NCI-H82 (cell line): ENCODE results near the gene HIGD2B.
"Not testable (repeated sequence)": the region's sequence is repeated elsewhere in the genome, so short reads cannot be mapped to it uniquely, and the experiment has no call there.

Experiments
- DNase-seq: peaks from one replicate; lab custom pipeline; 2025; lab: John Stamatoyannopoulos, UW

HIGD2B gene

DNA sequence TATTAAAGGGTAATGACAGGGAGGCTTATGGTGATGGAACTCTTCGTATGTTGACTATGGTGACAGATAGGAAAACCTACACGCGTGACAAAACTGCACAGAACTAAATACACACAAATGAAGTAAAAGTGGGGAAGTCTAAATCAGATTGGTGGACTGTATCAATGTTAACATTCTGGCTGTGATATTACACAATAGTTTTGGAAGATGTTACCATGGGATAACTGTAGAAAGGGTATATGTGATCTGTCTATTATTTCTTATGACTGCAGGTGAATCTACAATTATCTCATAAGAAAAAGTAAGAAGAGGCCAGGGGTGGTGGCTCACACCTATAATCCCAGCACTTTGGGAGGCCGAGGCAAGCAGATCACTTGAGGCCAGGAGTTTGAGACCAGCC lies 9.1 kb downstream of the HIGD2B start:
- DNase-seq, result no peak

DNA sequence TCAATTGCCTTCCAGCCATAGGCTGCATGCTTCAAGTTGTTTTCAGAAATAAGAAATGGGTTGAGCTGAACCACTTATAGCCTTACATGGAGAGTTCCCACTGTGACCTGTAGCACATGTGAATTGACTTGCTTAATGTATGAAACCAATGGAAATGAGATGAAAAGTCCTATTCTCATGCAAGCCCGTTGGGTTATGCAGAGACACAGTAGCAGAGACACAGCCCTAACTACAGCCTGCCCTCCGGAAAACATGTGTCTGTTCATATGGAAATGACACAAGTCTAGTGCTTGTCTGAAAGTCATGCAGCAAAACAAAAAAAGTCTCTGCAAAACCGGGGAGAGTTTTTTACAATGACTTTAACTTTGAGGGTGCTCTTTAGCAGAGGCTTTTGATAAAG lies 14.5 kb downstream of the HIGD2B start:
- DNase-seq, result no peak

- DNase-seq, result not testable (repeated sequence)
Measured at GRCh38 chr15:72670656-72671352, 15.2 kb downstream of the HIGD2B start.

- DNase-seq, result not testable (repeated sequence)
Measured at GRCh38 chr15:72669803-72670202, 16.2 kb downstream of the HIGD2B start.

- DNase-seq, result not testable (repeated sequence)
Measured at GRCh38 chr15:72665706-72666105, 20.3 kb downstream of the HIGD2B start.

DNA sequence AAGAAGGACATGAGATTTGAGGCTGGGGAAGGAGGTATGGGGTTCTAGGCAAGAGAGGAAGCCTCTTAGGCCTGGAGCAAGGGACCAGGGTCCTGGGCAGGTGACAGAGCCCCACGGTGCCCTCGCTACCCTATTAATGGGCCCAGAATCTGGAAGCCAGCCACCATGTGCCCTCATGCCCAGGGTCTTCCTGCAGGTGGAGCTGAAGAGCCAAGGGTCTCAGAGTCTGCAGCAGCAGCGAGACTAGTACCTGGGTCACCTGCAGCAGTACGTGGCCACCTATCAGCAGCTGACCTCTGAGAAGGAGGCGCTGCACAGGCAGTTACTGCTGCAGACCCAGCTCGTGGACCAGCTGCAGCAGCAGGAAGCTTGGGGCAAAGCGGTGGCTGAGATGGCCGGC lies 22.1 kb downstream of the HIGD2B start:
- not testable (repeated sequence) for DNase-seq

DNA sequence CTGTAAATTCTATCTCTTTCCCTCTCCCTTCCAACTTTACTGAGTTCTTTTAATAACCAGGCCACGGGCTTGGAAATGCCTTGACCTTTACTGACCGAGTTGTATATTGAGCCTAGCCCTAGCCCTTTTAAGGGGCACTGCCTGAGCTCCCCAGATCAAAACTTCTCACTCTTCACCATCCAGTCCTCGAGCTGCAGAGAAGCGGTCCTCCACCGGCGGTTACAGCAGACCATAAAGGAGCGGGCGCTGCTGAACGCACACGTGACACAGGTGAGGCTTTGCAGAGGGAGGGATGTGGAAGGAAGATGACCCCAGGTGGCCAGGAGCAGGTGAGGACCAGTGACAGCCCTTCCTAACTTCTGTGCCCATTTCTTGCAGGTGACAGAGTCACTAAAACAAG lies 24.9 kb downstream of the HIGD2B start:
- DNase-seq, result not testable (repeated sequence)

GRCh38 chr15:72656014-72656413 lies 30.0 kb downstream of the HIGD2B start:
- DNase-seq, result not testable (repeated sequence)

GRCh38 chr15:72654397-72654796 lies 31.6 kb downstream of the HIGD2B start, which contains the start of gene GOLGA6B:
Gene GOLGA6B, plus strand, starts transcription at chr15:72654697. Its CDS starts 41 bp downstream, at chr15:72654738.
- DNase-seq, result not testable (repeated sequence)

- DNase-seq, result not testable (repeated sequence)
Measured at GRCh38 chr15:72648631-72649253, 37.2 kb downstream of the HIGD2B start.

- DNase-seq, result not testable (repeated sequence)
Measured at GRCh38 chr15:72642271-72642670, 43.7 kb downstream of the HIGD2B start.

DNA sequence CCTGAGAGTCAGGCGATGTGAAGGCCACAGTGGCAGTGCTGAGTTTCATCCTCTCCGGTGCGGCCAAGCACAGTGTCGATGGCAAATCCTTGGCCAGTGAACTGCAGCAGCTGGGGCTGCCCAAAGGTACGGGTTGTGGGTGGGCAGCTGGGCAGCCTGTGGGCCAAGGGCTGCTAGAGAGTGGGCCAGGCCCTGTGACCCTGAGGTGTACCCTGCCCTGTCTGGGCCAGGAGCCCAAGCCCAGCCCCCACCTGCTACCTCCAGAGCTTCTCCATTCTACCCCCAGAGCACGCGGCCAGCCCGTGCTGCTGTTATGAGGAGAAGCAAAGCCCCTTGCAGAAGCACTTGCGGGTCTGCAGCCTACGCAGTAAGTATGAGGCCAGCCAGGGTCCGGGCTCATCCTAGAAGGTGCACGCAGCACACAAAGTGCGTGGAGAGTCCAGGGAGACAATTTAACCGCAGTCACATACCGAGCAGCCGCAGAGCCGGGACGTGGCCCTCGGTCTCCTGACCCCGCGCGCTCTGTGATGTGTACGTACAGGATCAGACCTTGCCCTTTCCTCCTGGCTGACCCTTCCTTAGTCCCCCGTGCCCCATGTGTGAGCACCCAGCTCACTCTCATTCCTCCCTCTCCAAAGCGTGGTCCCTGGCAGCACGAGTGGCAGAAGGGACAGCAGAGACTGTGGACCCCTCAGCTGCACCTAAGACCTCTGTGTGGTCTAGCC lies 46.1 kb downstream of the HIGD2B start:
- not testable (repeated sequence) for DNase-seq

DNA sequence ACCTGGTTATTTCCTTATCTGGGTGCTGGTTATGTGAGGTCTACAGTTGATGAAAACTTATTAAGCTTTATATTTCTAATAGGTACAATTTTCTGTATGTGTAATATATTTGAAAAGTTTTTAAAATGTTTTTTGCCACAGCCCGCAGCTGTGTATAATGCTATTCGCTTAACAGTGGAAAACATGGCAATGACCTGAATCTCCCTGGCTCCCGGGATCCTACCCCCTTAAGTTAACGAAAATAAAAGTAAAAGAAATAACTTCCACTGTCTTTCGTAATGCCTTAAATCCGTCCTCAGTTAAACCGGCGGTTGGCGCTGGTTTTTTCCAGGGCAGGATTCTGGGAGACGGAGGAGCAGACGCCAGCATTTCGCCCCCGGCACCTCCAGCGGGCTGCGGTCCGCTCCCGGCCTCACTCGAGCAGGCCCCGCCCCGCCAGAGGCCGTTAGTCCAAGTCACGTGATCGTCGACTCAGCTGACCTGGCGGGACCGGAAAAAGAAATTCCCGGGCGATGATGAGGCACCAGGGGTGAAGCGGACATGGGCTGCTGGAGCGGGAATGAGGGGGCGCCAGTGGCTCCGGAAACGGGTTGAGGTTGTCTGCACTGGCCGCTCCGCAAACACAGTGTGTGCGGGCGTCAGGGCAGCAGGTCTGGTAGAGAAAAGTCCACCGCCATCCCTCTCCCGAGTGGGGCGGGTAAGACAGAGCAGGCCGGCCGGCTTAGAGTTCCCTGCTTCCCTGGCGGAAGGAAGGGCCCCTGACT lies 49.3 kb downstream of the HIGD2B start:
- not testable (repeated sequence) for DNase-seq

DNA sequence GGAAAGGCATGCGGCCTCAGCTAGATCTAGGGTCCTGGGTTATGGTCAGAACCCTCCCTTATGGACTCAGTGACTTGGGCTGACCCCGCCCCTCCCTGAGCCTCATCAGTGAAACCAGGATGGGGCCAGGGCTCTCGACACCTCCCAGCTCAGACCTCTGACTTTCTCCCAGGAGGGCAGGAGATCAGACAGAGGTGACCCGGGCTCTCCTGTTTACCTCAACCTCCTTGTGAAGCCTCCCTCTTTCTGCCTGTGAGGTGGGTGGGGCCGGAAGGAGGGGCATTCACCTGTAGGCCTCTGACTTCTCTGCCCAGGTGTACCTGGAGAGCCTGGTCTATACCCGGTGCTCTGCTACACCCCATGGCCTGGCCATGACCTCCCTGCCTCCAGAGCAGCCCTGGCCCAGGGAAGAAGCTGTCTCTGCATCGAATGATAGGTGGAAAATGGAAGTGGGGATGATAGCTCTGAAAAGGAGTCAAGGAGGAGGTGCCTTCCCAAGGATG lies 56.9 kb downstream of the HIGD2B start:
- not testable (repeated sequence) for DNase-seq

DNA sequence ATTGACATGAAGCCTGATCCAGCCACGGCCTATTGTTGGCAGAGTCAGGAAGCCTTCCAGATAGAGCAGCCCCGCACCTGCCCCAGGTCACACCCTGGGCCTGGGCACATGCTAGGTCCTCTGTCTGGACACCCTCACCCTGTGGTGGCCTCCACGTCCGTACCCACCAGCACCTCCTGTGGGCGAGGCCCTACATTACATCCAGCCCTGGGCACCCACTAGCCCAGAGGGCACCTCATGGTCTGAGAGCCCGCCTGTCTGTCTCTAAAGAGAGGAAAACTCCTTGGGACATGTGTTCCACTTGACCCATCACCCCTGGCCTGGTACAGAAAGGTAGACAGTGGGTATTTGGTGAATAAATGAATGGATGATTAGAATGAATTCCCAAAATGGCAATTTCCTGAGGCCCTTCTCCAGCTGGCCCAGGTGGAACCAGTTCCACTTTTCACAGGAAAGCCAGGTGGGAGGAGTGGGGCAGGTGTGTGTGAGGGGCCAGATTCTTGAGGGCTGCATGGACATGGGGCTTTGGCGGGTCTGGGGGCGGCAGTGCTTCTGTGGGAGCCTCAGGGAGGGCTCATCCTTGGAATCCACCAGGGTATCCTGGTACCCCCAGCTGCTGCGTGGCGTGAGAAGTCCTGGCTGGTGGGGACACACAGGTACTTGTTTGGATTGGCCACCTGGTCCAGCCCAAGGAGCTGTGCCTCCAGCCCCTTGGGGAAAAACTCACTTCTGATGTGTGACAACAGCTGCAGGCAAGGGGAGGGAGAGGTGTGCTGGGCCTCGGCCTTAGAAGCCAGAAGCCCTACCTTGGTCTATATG lies 57.5 kb downstream of the HIGD2B start:
- peak; percentile 9 for DNase-seq

DNA sequence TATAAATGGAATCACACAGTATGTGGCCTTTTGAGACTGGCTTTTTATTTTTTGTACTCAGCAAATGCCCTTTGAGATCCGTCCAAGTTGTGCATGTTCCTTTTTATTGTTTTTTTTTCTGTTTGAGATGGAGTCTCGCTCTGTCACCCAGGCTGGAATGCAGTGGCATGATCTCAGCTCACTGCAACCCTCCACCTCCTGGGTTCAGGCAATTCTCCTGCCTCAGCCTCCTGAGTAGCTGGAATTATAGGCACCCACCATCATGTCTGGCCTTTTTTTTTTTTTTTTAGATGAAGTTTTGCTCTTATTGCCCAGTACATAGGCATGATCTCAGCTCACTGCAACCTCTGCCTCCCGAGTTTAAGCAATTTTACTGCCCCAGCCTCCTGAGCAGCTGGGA lies 59.8 kb downstream of the HIGD2B start:
- not testable (repeated sequence) for DNase-seq
